ENCODE results near the gene DAPK3. TPM values are rescaled to one million over a fixed set of nuclear protein-coding genes. Genes with fewer than 3 reads are reported as not detected.
"Not testable (repeated sequence)": the region's sequence is repeated elsewhere in the genome, so short reads cannot be mapped to it uniquely, and the experiment has no call there.

DAPK3 gene
- total RNA-seq, 1 donor from 2014 or later = 69.0 TPM

GRCh38 chr19:4007836-4008539, 37.1 kb upstream of the DAPK3 start:
- peak; percentile 4 for ATAC-seq

DNA sequence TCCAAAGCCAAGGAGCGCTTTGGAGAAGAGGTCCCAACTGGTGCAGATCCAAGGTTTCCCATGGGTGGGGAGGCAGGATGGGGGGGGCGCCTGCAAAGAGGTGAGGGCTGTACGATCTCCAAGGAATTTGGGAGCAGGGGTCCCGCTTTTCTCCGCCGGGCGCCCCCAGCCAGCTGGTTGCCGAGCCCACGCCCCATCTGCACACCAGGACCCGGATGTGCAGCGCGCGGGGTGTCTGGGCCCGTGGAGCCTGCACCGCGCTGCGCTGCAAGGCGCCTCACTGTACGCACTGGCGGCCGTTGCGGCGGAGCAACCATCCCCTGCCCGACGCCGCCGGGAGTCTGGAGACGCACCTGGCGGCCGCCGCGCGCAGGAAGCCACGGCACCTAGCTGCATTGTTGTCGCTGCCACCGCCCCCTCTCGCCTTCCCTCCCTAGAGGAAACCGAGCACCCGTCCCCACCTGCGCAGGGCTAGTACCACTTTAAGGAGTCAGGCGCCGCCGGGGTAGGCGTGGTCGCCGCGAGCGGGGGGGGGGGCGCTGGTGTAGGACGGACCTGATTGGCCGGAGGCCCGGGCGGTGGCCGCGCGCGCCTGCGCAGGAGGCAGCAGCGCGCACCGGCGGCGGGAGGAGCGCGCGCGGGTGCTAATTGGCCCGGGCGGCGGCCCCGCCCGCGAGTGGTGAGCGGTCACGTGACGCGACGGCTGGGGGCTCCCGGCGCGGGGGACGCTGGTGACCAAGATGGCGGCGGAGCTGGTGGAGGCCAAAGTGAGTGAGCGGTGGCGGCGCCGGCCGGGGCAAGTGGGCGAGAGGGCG, 36.3 kb upstream of the DAPK3 start, which contains the start of gene PIAS4:
Gene PIAS4 (plus strand): TSS at position 716 of the 815 bp plus-strand sequence. CDS start 25 bp downstream, at position 741.
- ATAC-seq (peak; percentile 94), DNase-seq (ENCODE audit: low spot score) (peak; percentile 97)
- intact Hi-C loops (cut with DNase I) = no loop called here

More at GRCh38 chr19:4007836-4008539, 37.1 kb upstream of the DAPK3 start:
- intact Hi-C loops (cut with DNase I) = no loop called here
- DNase-seq (ENCODE audit: low spot score) = no peak

GRCh38 chr19:4005436-4005835, 34.5 kb upstream of the DAPK3 start:
- intact Hi-C loops (cut with DNase I); DNase-seq (ENCODE audit: low spot score); ATAC-seq: not testable (repeated sequence)

GRCh38 chr19:4000798-4001197, 29.9 kb upstream of the DAPK3 start:
- DNase-seq (ENCODE audit: low spot score); intact Hi-C loops (cut with DNase I); ATAC-seq: not testable (repeated sequence)

- ATAC-seq; DNase-seq (ENCODE audit: low spot score); intact Hi-C loops (cut with DNase I): not testable (repeated sequence)
These were observed 27.9 kb upstream of the DAPK3 start for GRCh38 chr19:3998667-3999412.

- intact Hi-C loops (cut with DNase I) = no loop called here
- ATAC-seq (peak; percentile 20), DNase-seq (ENCODE audit: low spot score) (no peak)
These were observed 24.7 kb upstream of the DAPK3 start for GRCh38 chr19:3995607-3996006.

DNA sequence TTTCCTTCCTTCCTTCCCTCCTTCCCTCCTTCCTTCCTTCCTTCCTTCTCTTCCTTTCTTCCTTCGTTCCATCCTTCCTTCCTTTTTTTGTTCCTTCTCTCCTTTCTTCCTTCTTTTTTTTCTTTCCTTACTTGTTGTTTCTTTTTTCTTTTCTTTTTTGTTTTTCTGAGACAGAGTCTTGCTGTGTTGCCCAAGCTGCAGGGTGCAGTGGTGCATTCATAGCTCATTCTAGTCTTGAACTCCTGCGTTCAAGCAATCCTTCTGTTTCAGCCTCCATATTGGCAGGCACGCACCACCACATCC, 19.9 kb upstream of the DAPK3 start:
- intact Hi-C loops (cut with DNase I) = no loop called here
- DNase-seq (ENCODE audit: low spot score) = no peak

GRCh38 chr19:3987619-3988371, 16.9 kb upstream of the DAPK3 start:
- DNase-seq (ENCODE audit: low spot score) (peak; percentile 91), ATAC-seq (peak; percentile 22)
- intact Hi-C loops (cut with DNase I) = loop anchor here (10.0 kb wide), 1 partner anchor 217 kb away; no protein-coding TSS in a partner anchor

More for the DNA sequence above, 19.9 kb upstream of the DAPK3 start:
- no peak for ATAC-seq

GRCh38 chr19:3986260-3987041, 15.6 kb upstream of the DAPK3 start:
- intact Hi-C loops (cut with DNase I) = loop anchor here (10.0 kb wide), 1 partner anchor 218 kb away; no protein-coding TSS in a partner anchor
- DNase-seq (ENCODE audit: low spot score) = no peak
- peak; percentile 69 for ATAC-seq

- DNase-seq (ENCODE audit: low spot score) = no peak
- no peak for ATAC-seq
- intact Hi-C loops (cut with DNase I) = loop anchor here (10.0 kb wide), 1 partner anchor 219 kb away; no protein-coding TSS in a partner anchor
These were observed 14.9 kb upstream of the DAPK3 start for GRCh38 chr19:3985643-3986259.

DNA sequence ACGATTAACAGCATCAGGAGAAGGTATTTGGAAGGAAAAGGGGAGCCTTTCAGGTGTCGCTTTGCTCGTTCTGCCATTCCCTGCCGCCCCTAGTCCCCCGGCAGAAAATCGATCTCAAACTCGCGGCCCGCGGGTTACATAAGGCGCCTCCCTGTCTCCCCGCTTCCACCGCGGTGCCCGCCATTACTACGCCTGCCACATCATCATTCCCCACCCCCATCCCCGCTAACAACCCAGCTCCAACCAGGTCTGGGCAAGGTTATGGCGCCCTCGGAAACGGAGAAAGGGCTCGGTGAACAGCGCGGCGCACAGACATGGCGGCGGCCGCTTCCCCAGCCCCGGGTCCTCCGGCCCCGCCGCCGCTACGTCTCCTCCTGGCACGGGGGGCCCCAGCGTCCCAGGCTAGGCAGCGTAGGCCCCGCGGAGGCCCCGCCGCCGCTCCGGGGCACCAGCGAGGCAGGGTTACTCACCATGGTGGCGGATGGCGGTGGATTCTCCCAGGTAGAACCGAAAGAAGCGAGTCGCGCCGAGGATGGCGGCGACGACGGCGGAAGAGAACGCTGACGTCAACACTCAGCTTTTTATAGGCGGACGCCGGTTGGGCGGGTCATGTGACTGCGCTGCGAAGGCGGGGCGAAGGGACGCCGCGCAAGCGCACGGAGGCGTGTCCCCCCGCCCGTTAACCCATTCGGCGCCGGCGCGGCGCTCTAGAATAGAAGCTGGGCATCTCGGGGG, 14.2 kb upstream of the DAPK3 start, which contains the start of gene EEF2:
Gene EEF2 (minus strand): TSS at position 556 of the 735 bp plus-strand sequence. CDS start 83 bp downstream, at position 473.
- DNase-seq (ENCODE audit: low spot score) (peak; percentile 96), ATAC-seq (peak; percentile 84)
- intact Hi-C loops (cut with DNase I) = loop anchor here (10.0 kb wide), 1 partner anchor 220 kb away; no protein-coding TSS in a partner anchor

DNA sequence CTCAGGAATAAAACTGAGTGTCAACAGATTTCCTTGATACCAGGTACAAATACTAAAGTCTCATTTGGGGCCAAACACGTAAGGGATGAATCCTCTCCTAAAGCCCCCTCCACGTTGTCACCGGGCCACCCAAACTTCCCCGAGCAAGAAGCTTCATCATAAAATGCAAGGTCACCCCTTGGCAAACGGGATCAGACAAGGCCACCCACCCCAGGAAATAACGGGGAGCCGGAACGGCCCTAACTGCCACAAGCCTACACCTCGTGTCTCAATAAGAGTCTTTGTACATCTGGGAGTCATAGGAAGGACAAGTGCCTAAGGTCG, 13.6 kb upstream of the DAPK3 start:
- no peak for ATAC-seq
- intact Hi-C loops (cut with DNase I) = loop anchor here (10.0 kb wide), 1 partner anchor 220 kb away; no protein-coding TSS in a partner anchor
- DNase-seq (ENCODE audit: low spot score) = no peak

GRCh38 chr19:3983936-3984583, 13.2 kb upstream of the DAPK3 start:
- DNase-seq (ENCODE audit: low spot score) = no peak
- ATAC-seq = no peak
- intact Hi-C loops (cut with DNase I) = loop anchor here (10.0 kb wide), 1 partner anchor 221 kb away; no protein-coding TSS in a partner anchor

- no peak for ATAC-seq
- intact Hi-C loops (cut with DNase I) = loop anchor here (10.0 kb wide), 1 partner anchor 221 kb away; no protein-coding TSS in a partner anchor
These were observed 12.6 kb upstream of the DAPK3 start for GRCh38 chr19:3983542-3983914.

GRCh38 chr19:3982701-3983541, 12.0 kb upstream of the DAPK3 start:
- ATAC-seq (no peak), DNase-seq (ENCODE audit: low spot score) (no peak)
- intact Hi-C loops (cut with DNase I) = loop anchor here (10.0 kb wide), 1 partner anchor 222 kb away; no protein-coding TSS in a partner anchor

More at GRCh38 chr19:3983542-3983914, 12.6 kb upstream of the DAPK3 start:
- no peak for DNase-seq (ENCODE audit: low spot score)

All from sciatic nerve (tissue), 2 donors.